Activated CD4-positive, alpha-beta T cell treated with anti-CD3 and anti-CD28 coated beads for 36 hours (primary cell): ENCODE results near the gene NMUR1. TPM values are rescaled to one million over a fixed set of nuclear protein-coding genes. Genes with fewer than 3 reads are reported as not detected.
"Not testable (repeated sequence)": the region's sequence is repeated elsewhere in the genome, so short reads cannot be mapped to it uniquely, and the experiment has no call there.

Source experiments
- ATAC-seq: fragments of 200-7000 bp; cut with Tn5 transposase; one replicate; pipeline ENCODE4 v1.10.0; 2021; ENCODE audit warnings: mild to moderate bottlenecking, moderate library complexity
- CTCF ChIA-PET: fragments of 350-600 bp; sonication (Branson Sonifier 250); formaldehyde crosslinking; loops from one replicate; lab custom pipeline; 2021; ENCODE audit warnings: antibody characterized with exemption; lab: Charles Lee
- POLR2A ChIA-PET: fragments of 350-600 bp; sonication (Branson Sonifier 250); formaldehyde crosslinking; loops from one replicate; lab custom pipeline; 2021; ENCODE audit warnings: antibody characterized with exemption, inconsistent platforms; lab: Charles Lee
- DNase-seq: peaks from one replicate; pipeline ENCODE4 v3.0.0-alpha.2; 2020
- H3K27ac Mint-ChIP-seq: one replicate; pipeline ENCODE4 v1.8.0; 2021; ENCODE audit warnings: mixed read lengths
- H3K27me3 Mint-ChIP-seq: one replicate; pipeline ENCODE4 v1.8.0; 2021; ENCODE audit warnings: mixed read lengths
- H3K36me3 Mint-ChIP-seq: one replicate; pipeline ENCODE4 v1.8.0; 2021; ENCODE audit warnings: low read depth, mixed read lengths
- H3K4me1 Mint-ChIP-seq: one replicate; pipeline ENCODE4 v1.8.0; 2021; ENCODE audit warnings: mixed read lengths
- H3K4me3 Mint-ChIP-seq: one replicate; pipeline ENCODE4 v1.8.0; 2021; ENCODE audit warnings: mild to moderate bottlenecking, moderate library complexity, mixed read lengths
- H3K9me3 Mint-ChIP-seq: one replicate; pipeline ENCODE4 v1.8.0; 2021; ENCODE audit warnings: low read depth, mixed read lengths
- intact Hi-C, 2 experiments: fragments of 100-400 bp; cut with DNase I in 1 of 2; cut with micrococcal nuclease in 1 of 2; formaldehyde crosslinking; loops; one replicate each; pipeline versions ENCODE4 v1.14.2 to v1.15.1; 2022 to 2024; cut with DNase I, micrococcal nuclease
- total RNA-seq, 2 experiments: library from RNA; stranded (reverse); gene quantifications; one replicate each; pipeline ENCODE4 v1.2.3, GENCODE V29; 2021

The NMUR1 gene
- total RNA-seq, 2 experiments from 2014 or later: not detected

GRCh38 chr2:231568098-231568784, 38.0 kb upstream of the NMUR1 start:
- intact Hi-C loops: no loop called here
- DNase-seq (no peak), ATAC-seq (no peak)
- no peaks in the 10 kb centered on the region for H3K36me3 Mint-ChIP-seq
- CTCF ChIA-PET: interaction anchor here (1.1 to 1.5 kb wide), 6 partner anchors 10 to 109 kb away, joined by 3 to 9 read pairs (median 4); no protein-coding TSS in a partner anchor
- peaks cover 8% of the 10 kb centered on the region for H3K4me1 Mint-ChIP-seq
- no peaks in the 10 kb centered on the region for H3K9me3 Mint-ChIP-seq
- peaks cover 2% of the 10 kb centered on the region for H3K27me3 Mint-ChIP-seq
- no peak overlapping the region for H3K27ac Mint-ChIP-seq
- POLR2A ChIA-PET: interaction anchor here (0.6 to 0.9 kb wide), 2 partner anchors 20 to 33 kb away, joined by 3 read pairs; no protein-coding TSS in a partner anchor
- no peak overlapping the region for H3K4me3 Mint-ChIP-seq

- Mint-ChIP-seq H3K9me3 (no peaks in the 10 kb centered on the region), H3K27me3 (peaks cover 2% of the 10 kb centered on the region), H3K27ac (no peak overlapping the region), H3K4me1 (peaks cover 8% of the 10 kb centered on the region), H3K4me3 (no peak overlapping the region), H3K36me3 (no peaks in the 10 kb centered on the region)
- intact Hi-C loops: no loop called here
- no peak for DNase-seq
- ChIA-PET CTCF (interaction anchor here (0.6 to 7.5 kb wide), 2 partner anchors 29 to 34 kb away, joined by 3 to 60 read pairs; no protein-coding TSS in a partner anchor), POLR2A (interaction anchor here (0.6 kb wide), 1 partner anchor 142 kb away, joined by 3 read pairs; no protein-coding TSS in a partner anchor)
- ATAC-seq: no peak
Measured at GRCh38 chr2:231567159-231567558, 36.9 kb upstream of the NMUR1 start.

GRCh38 chr2:231565887-231566594, 35.8 kb upstream of the NMUR1 start:
- ChIA-PET CTCF (interaction anchor here (0.6 to 7.5 kb wide), 3 partner anchors 9 to 35 kb away, joined by 3 to 60 read pairs (median 3); no protein-coding TSS in a partner anchor), POLR2A (no interaction called here)
- no peak for ATAC-seq
- Mint-ChIP-seq H3K9me3 (no peaks in the 10 kb centered on the region), H3K4me1 (peaks cover 8% of the 10 kb centered on the region), H3K27me3 (no peaks in the 10 kb centered on the region), H3K27ac (no peak overlapping the region), H3K4me3 (no peak overlapping the region), H3K36me3 (no peaks in the 10 kb centered on the region)
- DNase-seq: no peak
- intact Hi-C loops: no loop called here

GRCh38 chr2:231563378-231563961, 33.2 kb upstream of the NMUR1 start:
- H3K4me3 Mint-ChIP-seq: no peak overlapping the region
- ChIA-PET CTCF (interaction anchor here (0.6 to 7.5 kb wide), 11 partner anchors 11 to 151 kb away, joined by 3 to 60 read pairs (median 4); no protein-coding TSS in a partner anchor), POLR2A (interaction anchor here (0.5 to 0.6 kb wide), 3 partner anchors 35 to 152 kb away, joined by 3 to 5 read pairs (median 3); no protein-coding TSS in a partner anchor)
- H3K4me1 Mint-ChIP-seq: peaks cover 2% of the 10 kb centered on the region
- no peaks in the 10 kb centered on the region for H3K36me3 Mint-ChIP-seq
- intact Hi-C loops: loop anchor here (1.0 to 2.0 kb wide), 4 partner anchors 38 to 152 kb away; no protein-coding TSS in a partner anchor
- no peaks in the 10 kb centered on the region for H3K27me3 Mint-ChIP-seq
- no peak overlapping the region for H3K27ac Mint-ChIP-seq
- DNase-seq (peak; percentile 79), ATAC-seq (peak; percentile 99)
- no peaks in the 10 kb centered on the region for H3K9me3 Mint-ChIP-seq

DNA sequence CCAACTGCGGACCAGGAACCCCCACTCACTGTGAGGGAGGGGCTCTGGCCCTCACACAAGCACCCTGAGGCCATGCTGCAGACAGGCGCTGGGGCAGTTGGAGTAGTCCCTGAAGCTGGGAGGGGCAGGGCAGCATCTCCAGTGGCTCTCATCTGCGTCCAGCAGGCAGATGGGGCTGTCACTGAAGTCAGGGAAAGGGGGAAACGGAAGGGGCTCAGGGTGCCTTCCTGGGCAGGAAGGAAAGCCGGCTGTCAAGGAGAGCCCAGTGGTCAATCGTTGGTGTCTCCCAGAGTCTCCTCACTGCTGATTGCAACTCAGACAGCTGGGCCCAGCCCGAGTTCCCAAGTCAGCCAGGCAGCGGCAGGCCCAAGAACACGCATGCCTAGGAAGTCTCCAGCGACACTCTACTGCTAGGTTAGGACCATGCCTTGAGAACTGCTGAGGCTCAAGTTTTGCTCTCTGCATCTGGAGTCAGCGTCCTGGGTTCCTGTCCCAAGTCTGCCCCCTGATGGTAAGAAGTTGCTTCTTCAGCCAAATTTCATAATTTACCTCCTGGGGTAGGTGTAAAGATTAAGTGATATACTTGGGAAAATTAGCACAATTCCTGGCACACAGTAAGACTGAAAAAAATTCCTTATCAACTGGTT, 27.4 kb upstream of the NMUR1 start:
- CTCF ChIA-PET: interaction anchor here (0.6 to 2.4 kb wide), 16 partner anchors 11 to 75 kb away, joined by 3 to 18 read pairs (median 4); partner anchors contain the start of gene NMUR1
- H3K27ac Mint-ChIP-seq: no peak overlapping the region
- no peak overlapping the region for H3K4me3 Mint-ChIP-seq
- POLR2A ChIA-PET: no interaction called here
- intact Hi-C loops: loop anchor here (1.0 to 5.0 kb wide), 5 partner anchors 27 to 330 kb away; partner anchors contain the start of gene NMUR1 (in 2 of the 2)
- ATAC-seq (peak; percentile 98), DNase-seq (peak; percentile 73)
- peaks cover 12% of the 10 kb centered on the region for H3K4me1 Mint-ChIP-seq
- H3K36me3 Mint-ChIP-seq: peaks cover 6% of the 10 kb centered on the region
- peaks cover 11% of the 10 kb centered on the region for H3K9me3 Mint-ChIP-seq
- H3K27me3 Mint-ChIP-seq: peaks cover 3% of the 10 kb centered on the region

GRCh38 chr2:231556981-231557380, 26.7 kb upstream of the NMUR1 start:
- H3K4me1 Mint-ChIP-seq: peaks cover 12% of the 10 kb centered on the region
- intact Hi-C loops: loop anchor here in 1 of 2 experiments (5.0 kb wide), 1 partner anchor 330 kb away; no protein-coding TSS in a partner anchor
- DNase-seq (no peak), ATAC-seq (no peak)
- peaks cover 7% of the 10 kb centered on the region for H3K36me3 Mint-ChIP-seq
- ChIA-PET POLR2A (no interaction called here), CTCF (interaction anchor here (0.6 to 2.3 kb wide), 11 partner anchors 10 to 83 kb away, joined by 3 to 18 read pairs (median 3); partner anchors contain the start of gene NMUR1)
- no peak overlapping the region for H3K4me3 Mint-ChIP-seq
- peaks cover 11% of the 10 kb centered on the region for H3K9me3 Mint-ChIP-seq
- peaks cover 3% of the 10 kb centered on the region for H3K27me3 Mint-ChIP-seq
- no peak overlapping the region for H3K27ac Mint-ChIP-seq

- CTCF ChIA-PET: interaction anchor here (0.6 to 2.3 kb wide), 13 partner anchors 10 to 634 kb away, joined by 3 to 8 read pairs (median 3); partner anchors contain the start of gene NMUR1
- H3K36me3 Mint-ChIP-seq, H3K4me3 Mint-ChIP-seq, DNase-seq, ATAC-seq, H3K27me3 Mint-ChIP-seq, POLR2A ChIA-PET, H3K27ac Mint-ChIP-seq: not testable (repeated sequence)
- H3K9me3 Mint-ChIP-seq: peaks cover 11% of the 10 kb centered on the region
- peaks cover 12% of the 10 kb centered on the region for H3K4me1 Mint-ChIP-seq
- intact Hi-C loops: loop anchor here in 1 of 2 experiments (5.0 kb wide), 1 partner anchor 329 kb away; no protein-coding TSS in a partner anchor
Measured at GRCh38 chr2:231556496-231556895, 26.3 kb upstream of the NMUR1 start.

DNA sequence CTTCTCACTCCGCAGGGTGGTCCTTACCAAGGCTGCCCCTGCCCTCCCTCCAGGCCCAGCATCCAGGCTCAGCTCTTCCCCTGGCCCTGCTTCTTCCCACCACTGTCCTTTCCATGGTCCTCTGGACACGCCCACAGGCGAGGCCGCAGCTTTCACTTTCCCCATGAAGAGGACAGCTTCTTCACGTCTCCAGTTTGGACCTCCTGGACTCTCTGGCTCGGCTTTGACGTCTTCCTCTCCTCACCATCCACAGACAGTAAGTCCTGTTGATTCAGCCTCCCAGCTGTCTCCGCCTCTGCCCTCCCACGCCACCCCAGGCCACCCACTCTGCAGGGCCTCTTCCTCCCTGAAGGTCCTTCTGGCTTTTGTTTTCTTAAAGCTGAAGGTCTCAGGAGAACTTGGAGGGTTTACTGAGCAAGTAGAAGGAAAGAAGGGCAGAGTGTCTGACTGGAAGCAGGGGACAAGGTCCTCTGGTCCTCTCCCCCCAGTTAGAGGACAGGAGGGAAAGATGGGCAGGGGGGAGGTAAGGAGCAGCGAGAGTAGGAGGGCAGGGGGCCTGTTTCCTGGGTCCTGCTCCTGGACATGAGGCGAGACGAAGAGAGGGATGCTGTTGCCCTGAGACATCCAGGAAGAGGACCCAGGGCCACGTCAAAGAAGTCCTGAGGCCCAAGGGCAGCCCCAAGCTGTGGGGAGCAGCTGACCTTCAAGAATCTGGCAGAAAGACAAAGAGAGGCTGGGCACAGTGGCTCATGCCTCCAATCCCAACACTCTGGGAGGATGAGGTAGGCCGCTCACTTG, 24.7 kb upstream of the NMUR1 start:
- H3K27ac Mint-ChIP-seq: no peak overlapping the region

GRCh38 chr2:231554327-231554726, 24.1 kb upstream of the NMUR1 start:
- no peak for DNase-seq
- H3K36me3 Mint-ChIP-seq: peaks cover 7% of the 10 kb centered on the region
- H3K9me3 Mint-ChIP-seq: peaks cover 13% of the 10 kb centered on the region
- peaks cover 12% of the 10 kb centered on the region for H3K4me1 Mint-ChIP-seq
- H3K27me3 Mint-ChIP-seq: peaks cover 3% of the 10 kb centered on the region
- intact Hi-C loops: no loop called here
- ChIA-PET CTCF (interaction anchor here (0.7 to 1.2 kb wide), 2 partner anchors 24 to 47 kb away, joined by 3 to 5 read pairs; partner anchors contain the start of gene NMUR1), POLR2A (no interaction called here)
- H3K4me3 Mint-ChIP-seq: no peak overlapping the region
- ATAC-seq: no peak
- H3K27ac Mint-ChIP-seq: no peak overlapping the region

More for the DNA sequence above, 24.7 kb upstream of the NMUR1 start:
- Mint-ChIP-seq H3K36me3 (peaks cover 7% of the 10 kb centered on the region), H3K4me3 (no peak overlapping the region), H3K4me1 (peaks cover 12% of the 10 kb centered on the region), H3K9me3 (peaks cover 13% of the 10 kb centered on the region), H3K27me3 (peaks cover 3% of the 10 kb centered on the region)
- no peak for DNase-seq
- ChIA-PET POLR2A (no interaction called here), CTCF (interaction anchor here (0.7 to 2.0 kb wide), 5 partner anchors 8 to 46 kb away, joined by 3 to 8 read pairs (median 5); partner anchors contain the start of gene NMUR1)
- intact Hi-C loops: loop anchor here in 1 of 2 experiments (5.0 kb wide), 1 partner anchor 328 kb away; no protein-coding TSS in a partner anchor
- ATAC-seq: no peak
